HG03469 (cell line): ENCODE data around the gene GOLIM4.
"Not testable (repeated sequence)": the region's sequence is repeated elsewhere in the genome, so short reads cannot be mapped to it uniquely, and the experiment has no call there.

Source experiments
- ATAC-seq: cut with Tn5 transposase; IDR thresholded peaks from one replicate; pipeline ENCODE4 v1.9.1; 2021; ENCODE audit warnings: mild to moderate bottlenecking, moderate library complexity, moderate number of reproducible peaks; ENCODE audit not compliant: unreplicated experiment

Gene GOLIM4

GRCh38 chr3:168095611-168096209, at the start of gene GOLIM4:
GOLIM4 (minus strand) TSS chr3:168095924; CDS start chr3:168095285, 639 bp downstream.
- peak; percentile 80 for ATAC-seq

- ATAC-seq: peak; percentile 45
Measured at GRCh38 chr3:168141405-168141998, 45.8 kb upstream of the GOLIM4 start.

- no peak for ATAC-seq
Measured at GRCh38 chr3:168139947-168140346, 44.2 kb upstream of the GOLIM4 start.

GRCh38 chr3:168138421-168138820, 42.7 kb upstream of the GOLIM4 start:
- no peak for ATAC-seq

- ATAC-seq: peak; percentile 95
Measured at GRCh38 chr3:168134931-168135330, 39.2 kb upstream of the GOLIM4 start.

- not testable (repeated sequence) for ATAC-seq
Measured at GRCh38 chr3:168130250-168130649, 34.5 kb upstream of the GOLIM4 start.

- ATAC-seq: not testable (repeated sequence)
Measured at GRCh38 chr3:168128463-168128862, 32.7 kb upstream of the GOLIM4 start.

GRCh38 chr3:168127466-168127865, 31.7 kb upstream of the GOLIM4 start:
- no peak for ATAC-seq

- ATAC-seq: no peak
Measured at GRCh38 chr3:168124791-168125190, 29.1 kb upstream of the GOLIM4 start.

GRCh38 chr3:168124291-168124690, 28.6 kb upstream of the GOLIM4 start:
- ATAC-seq: no peak

- ATAC-seq: no peak
Measured at GRCh38 chr3:168123201-168124176, 27.8 kb upstream of the GOLIM4 start.

GRCh38 chr3:168121184-168122017, 25.7 kb upstream of the GOLIM4 start:
- ATAC-seq: no peak

- no peak for ATAC-seq
Measured at GRCh38 chr3:168117853-168118313, 22.2 kb upstream of the GOLIM4 start.

GRCh38 chr3:168117059-168117458, 21.3 kb upstream of the GOLIM4 start:
- no peak for ATAC-seq

GRCh38 chr3:168116279-168116678, 20.6 kb upstream of the GOLIM4 start:
- ATAC-seq: no peak

- ATAC-seq: no peak
Measured at GRCh38 chr3:168113848-168114247, 18.1 kb upstream of the GOLIM4 start.

- ATAC-seq: no peak
Measured at GRCh38 chr3:168112894-168113293, 17.2 kb upstream of the GOLIM4 start.

- no peak for ATAC-seq
Measured at GRCh38 chr3:168104361-168104760, 8.6 kb upstream of the GOLIM4 start.

GRCh38 chr3:168102735-168103410, 7.1 kb upstream of the GOLIM4 start:
- ATAC-seq: no peak
